Thyroid gland (tissue), 4 donors: Measurements from ENCODE around the gene IL21R. TPM values are rescaled to one million over a fixed set of nuclear protein-coding genes. Genes with fewer than 3 reads are reported as not detected.

Experiments used
- DNase-seq, 2 donors: peaks; one replicate each; pipeline ENCODE4 v3.0.0-alpha.2; 2019
- H3K27ac ChIP-seq, 3 donors: fragments of 200-600 bp; sonication (generic); 1 replicate in 2 of 3; 2 replicates in 1 of 3; pipeline ENCODE4 v1.5.1; 2016 to 2019; ENCODE audit warnings: mild to moderate bottlenecking in 1 of 3, moderate library complexity in 1 of 3
- H3K27me3 ChIP-seq: fragments of 200-600 bp; sonication (generic); one replicate; pipeline ENCODE4 v1.5.1; 2019
- H3K36me3 ChIP-seq, 2 donors: fragments of 200-600 bp; sonication (generic); one replicate each; pipeline ENCODE4 v1.5.1; 2016 to 2019
- H3K4me1 ChIP-seq, 2 donors: fragments of 200-600 bp; sonication (generic); one replicate each; pipeline ENCODE4 v1.5.1; 2017 to 2019
- H3K4me3 ChIP-seq, 3 donors: fragments of 200-600 bp; sonication (generic); replicated peaks in 1 of 3; 1 replicate in 2 of 3; 2 replicates in 1 of 3; pipeline ENCODE4 v1.5.1; 2016; ENCODE audit warnings: mild to moderate bottlenecking in 1 of 3
- H3K9me3 ChIP-seq: fragments of 200-600 bp; sonication (generic); one replicate; pipeline ENCODE4 v1.5.1; 2017
- CTCF ChIP-seq, 6 experiments: fragments of 200-600 bp in 3 of 6; fragments of 450-650 bp in 3 of 6; sonication (generic) in 3 of 6; IDR thresholded peaks; one replicate each; pipeline ENCODE4 v1.5.1; 2016 to 2019; ENCODE audit warnings: antibody characterized with exemption in 6 of 6, mild to moderate bottlenecking in 2 of 6, inconsistent platforms in 1 of 6, moderate library complexity in 1 of 6
- POLR2A ChIP-seq, 2 donors: fragments of 450-650 bp; IDR thresholded peaks; one replicate each; pipeline ENCODE4 v1.6.1; 2017; ENCODE audit warnings: antibody characterized with exemption in 2 of 2, mild to moderate bottlenecking in 2 of 2, moderate library complexity in 1 of 2
- WGBS, 2 donors: methylation state at CpG; one replicate each; pipeline ENCODE4 v1.1.5; 2017; 5-methylcytosine and 5-hydroxymethylcytosine counted together
- intact Hi-C: fragments of 100-400 bp; cut with DNase I; formaldehyde crosslinking; loops from one replicate; pipeline ENCODE4 v1.15.1; 2023
- total RNA-seq, 4 donors: library from RNA; depleted of rRNA; stranded (reverse); fragments of >200 nt; gene quantifications; one replicate each; pipeline ENCODE4 v1.2.3, GENCODE V29; 2016

Gene IL21R
- total RNA-seq, 4 donors from 2014 or later = 0.11 to 0.88 (median 0.32) TPM

GRCh38 chr16:27472091-27473020 lies 70.4 kb downstream of the IL21R start:
- no peaks in the 10 kb centered on the region for H3K27me3 ChIP-seq
- DNase-seq = no peak
- TF ChIP-seq CTCF (IDR thresholded peaks at IDR 0.05) (no peak), POLR2A (IDR thresholded peaks at IDR 0.05) (no peak)
- 95 to 98% methylated on average over 15 of the region's 15 CpGs for WGBS, 2 donors
- no peak overlapping the region for H3K4me3 ChIP-seq
- H3K36me3 ChIP-seq = peaks cover 87 to 96% of the 10 kb centered on the region in 2 donors
- H3K9me3 ChIP-seq = no peaks in the 10 kb centered on the region
- intact Hi-C loops = no loop called here
- no peaks in the 10 kb centered on the region for H3K4me1 ChIP-seq
- no peak overlapping the region for H3K27ac ChIP-seq

DNA sequence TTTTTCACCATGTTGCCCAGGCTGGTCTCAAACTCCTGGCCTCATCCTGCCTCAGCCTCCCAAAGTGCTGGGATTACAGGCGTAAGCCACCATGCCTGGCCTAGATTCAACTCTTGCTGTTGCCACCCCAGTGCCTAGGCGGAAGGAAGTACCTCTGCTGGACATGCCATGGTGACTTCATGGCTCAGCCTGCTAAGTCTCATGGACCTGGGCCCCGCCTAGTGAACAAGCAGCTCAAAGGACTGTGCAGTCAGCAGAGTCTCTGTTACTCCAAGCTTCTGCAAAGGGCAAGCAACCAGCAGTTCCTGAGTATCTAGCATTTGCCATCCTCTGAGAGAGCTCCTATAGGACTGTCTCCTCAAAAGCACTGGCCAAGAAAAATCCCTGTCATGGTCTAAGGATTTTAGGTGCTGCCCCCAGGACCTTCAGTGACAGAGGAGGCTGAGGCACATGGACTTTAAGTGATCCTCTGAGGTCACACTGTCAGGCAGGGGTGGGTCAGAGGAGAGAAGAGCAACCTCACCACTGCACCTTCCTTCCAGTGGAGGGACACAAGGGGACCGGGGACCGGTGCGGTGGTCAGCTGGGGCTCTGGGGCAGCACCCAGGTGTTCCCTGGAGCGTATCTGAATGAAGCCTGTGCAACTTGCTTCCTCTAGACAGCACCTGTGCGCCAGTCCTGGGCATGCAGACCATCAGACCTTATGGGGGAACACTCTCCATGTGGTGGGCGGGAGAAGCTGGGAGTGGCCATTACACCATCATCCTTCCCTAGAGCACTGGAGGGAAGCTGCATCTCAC lies 71.3 kb downstream of the IL21R start:
- H3K9me3 ChIP-seq = no peaks in the 10 kb centered on the region
- H3K36me3 ChIP-seq = peaks cover 87 to 96% of the 10 kb centered on the region in 2 donors
- 94 to 98% methylated on average over 5 to 8 of the region's 9 CpGs for WGBS, 2 donors
- TF ChIP-seq CTCF (IDR thresholded peaks at IDR 0.05) = no peak
- H3K27ac ChIP-seq = no peak overlapping the region
- H3K27me3 ChIP-seq = no peaks in the 10 kb centered on the region
- no peak overlapping the region for H3K4me3 ChIP-seq
- no peak for DNase-seq
- intact Hi-C loops = no loop called here
- no peaks in the 10 kb centered on the region for H3K4me1 ChIP-seq

- TF ChIP-seq CTCF (IDR thresholded peaks at IDR 0.05) (no peak), POLR2A (IDR thresholded peaks at IDR 0.05) (no peak)
- no peaks in the 10 kb centered on the region for H3K27me3 ChIP-seq
- H3K4me3 ChIP-seq = no peak overlapping the region
- WGBS, 2 donors = 95 to 96% methylated on average over 4 to 9 of the region's 9 CpGs
- no peak overlapping the region for H3K27ac ChIP-seq
- intact Hi-C loops = no loop called here
- peaks cover 83 to 93% of the 10 kb centered on the region in 2 donors for H3K36me3 ChIP-seq
- no peaks in the 10 kb centered on the region for H3K9me3 ChIP-seq
- no peaks in the 10 kb centered on the region for H3K4me1 ChIP-seq
- DNase-seq = no peak
Observed at GRCh38 chr16:27474041-27474440, 72.1 kb downstream of the IL21R start.

DNA sequence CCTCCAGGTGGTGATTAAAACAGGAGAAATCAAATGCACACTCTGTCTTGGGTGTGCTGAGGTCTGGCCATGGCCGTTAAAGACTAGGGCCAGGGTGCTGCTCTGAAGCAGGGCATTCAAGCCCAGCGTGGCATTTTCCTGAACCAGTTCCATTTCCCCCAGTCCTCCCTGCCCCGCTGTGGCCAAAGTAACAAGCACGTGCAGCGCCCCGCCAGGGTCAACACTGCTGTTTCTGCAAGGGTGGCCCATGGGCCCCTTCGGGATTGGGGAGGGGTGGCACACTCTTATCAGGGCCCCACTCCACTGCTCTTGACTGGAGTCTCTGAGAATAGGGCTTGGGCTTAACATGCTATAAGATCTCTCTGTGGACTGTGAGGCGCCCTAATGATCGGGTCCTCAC lies 72.9 kb downstream of the IL21R start:
- DNase-seq = no peak
- Histone ChIP-seq H3K27me3 (no peaks in the 10 kb centered on the region), H3K4me1 (no peaks in the 10 kb centered on the region), H3K27ac (no peak overlapping the region), H3K4me3 (no peak overlapping the region), H3K9me3 (no peaks in the 10 kb centered on the region), H3K36me3 (peaks cover 74 to 92% of the 10 kb centered on the region in 2 donors)
- TF ChIP-seq POLR2A (IDR thresholded peaks at IDR 0.05) (no peak), CTCF (IDR thresholded peaks at IDR 0.05) (no peak)
- 94 to 96% methylated on average over 9 of the region's 9 CpGs for WGBS, 2 donors
- intact Hi-C loops = no loop called here
